Superior temporal gyrus (tissue), 1 donor: ENCODE data around the gene EPB41L3.

ENCODE experiments used
- DNase-seq: peaks from one replicate; pipeline ENCODE4 v3.0.0-alpha.2; 2016; ENCODE audit errors: extremely low spot score

The EPB41L3 gene

GRCh38 chr18:5452943-5453443 lies 90.8 kb downstream of the EPB41L3 start:
- no peak for DNase-seq

DNA sequence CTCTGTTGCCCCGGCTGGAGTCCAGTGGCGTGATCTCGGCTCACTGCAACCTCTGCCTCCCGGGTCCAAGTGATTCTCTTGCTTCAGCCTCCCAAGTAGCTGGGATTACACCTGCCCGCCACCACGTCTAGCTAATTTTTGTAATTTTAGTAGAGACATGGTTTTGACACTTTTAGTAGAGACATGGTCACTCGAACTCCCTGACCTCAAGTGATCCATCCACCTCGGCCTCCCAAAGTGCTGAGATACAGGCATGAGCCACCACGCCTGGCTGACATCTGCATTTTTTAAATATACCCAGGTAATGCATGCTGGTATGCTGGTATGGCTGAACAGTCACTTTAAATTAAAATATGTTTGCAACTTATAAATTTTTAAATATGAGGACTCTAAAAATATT lies 91.9 kb downstream of the EPB41L3 start:
- DNase-seq: no peak

DNA sequence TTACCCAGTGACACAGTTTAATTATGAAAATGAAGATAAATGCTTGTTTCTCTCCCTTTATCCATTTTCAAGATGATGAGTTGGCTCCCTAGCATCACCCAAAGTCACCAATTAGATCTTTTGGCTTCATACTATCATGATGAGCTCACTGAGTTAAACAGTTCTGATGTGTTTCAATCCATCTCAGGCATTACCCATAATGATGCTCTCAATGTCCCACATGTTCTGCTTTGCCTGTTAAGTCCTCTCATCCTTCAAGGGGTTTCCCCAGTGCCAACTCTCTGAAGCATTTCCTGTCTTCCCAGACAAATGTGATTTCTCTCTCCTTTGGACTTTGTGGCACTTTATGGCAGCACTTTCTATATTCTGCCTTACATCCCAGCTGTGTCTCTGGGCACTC lies 92.6 kb downstream of the EPB41L3 start:
- no peak for DNase-seq

GRCh38 chr18:5449858-5450509 lies 93.8 kb downstream of the EPB41L3 start:
- no peak for DNase-seq

DNA sequence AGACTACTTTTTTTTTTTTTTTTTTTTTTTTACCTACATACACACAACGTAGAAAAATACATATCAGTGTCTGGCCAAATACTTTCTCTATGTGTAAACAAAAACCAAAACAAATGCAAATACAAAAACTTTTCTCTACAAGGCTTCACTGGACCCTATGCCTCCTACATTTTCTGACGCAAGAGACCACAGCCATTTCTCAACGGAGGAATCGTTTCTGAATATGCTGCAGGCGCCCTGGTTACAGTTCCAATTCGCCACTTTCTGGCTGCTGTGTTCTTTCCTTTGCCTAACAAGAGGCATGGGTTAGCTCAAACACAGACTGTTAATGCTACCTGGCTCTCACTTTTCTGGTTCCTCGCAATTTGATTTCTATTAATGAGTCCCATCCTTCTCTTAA lies 96.4 kb downstream of the EPB41L3 start:
- no peak for DNase-seq

DNA sequence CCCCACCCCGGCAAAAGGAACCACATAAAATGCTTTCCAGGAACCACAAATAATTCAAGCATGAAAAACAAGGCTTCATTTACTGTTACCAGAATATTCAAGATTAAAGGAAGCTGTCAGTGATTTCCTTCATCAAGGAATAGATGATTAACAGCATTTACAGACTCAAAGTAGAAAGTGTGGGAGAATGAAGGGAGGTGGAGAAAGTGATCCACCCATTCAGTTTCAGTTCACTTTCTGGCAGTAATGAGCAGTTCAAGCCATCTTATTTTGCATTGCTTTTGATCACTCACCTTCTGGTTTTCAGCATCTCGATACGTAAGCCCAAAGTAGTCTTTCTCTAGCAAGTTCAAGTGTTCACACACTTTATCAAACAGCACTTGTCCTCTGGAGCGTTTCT lies 99.0 kb downstream of the EPB41L3 start:
- no peak for DNase-seq

- no peak for DNase-seq
Measured at GRCh38 chr18:5444269-5444668, 99.5 kb downstream of the EPB41L3 start.

- DNase-seq: no peak
Measured at GRCh38 chr18:5439986-5440696, 103.7 kb downstream of the EPB41L3 start.

GRCh38 chr18:5434425-5434824 lies 109.4 kb downstream of the EPB41L3 start:
- DNase-seq: no peak

GRCh38 chr18:5431836-5432575 lies 111.8 kb downstream of the EPB41L3 start:
- no peak for DNase-seq

DNA sequence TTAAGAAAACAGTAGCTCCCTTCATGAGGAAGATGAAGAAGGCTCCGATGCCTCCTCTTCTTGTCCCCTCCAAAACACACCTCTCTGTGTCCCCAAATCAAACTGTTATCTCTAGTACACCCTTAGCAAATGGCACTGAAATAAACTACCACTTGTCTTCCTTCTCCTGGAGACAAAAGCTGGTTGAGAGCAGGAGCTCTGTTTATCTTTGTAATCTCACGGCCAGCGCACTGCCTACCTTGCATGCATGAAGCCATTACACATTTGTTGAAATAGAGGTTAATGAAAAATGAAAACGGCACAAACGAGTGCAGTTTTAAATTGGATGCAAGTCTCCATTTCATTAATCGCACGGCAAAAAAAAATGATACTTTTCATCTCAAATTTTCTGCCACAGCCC lies 113.7 kb downstream of the EPB41L3 start:
- DNase-seq: no peak

DNA sequence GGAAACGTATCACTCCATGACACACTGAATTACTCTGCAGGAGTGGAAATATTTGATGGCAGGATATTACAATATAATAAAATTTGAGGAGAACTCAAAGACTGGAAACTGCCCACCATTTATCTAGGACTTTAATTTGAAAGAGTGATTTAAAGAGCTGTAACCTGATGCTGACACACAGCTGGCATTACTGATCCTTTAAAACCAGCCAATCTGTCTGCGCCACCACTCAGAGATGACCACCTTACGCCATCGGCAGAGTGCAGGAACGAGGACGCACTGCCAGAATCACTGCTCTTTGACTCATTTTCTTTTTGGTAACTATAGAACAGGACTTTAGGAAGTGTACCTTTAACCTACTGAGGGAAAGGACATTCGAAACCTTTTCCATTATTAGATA lies 114.1 kb downstream of the EPB41L3 start:
- DNase-seq: no peak

GRCh38 chr18:5425721-5426120 lies 118.1 kb downstream of the EPB41L3 start:
- no peak for DNase-seq

DNA sequence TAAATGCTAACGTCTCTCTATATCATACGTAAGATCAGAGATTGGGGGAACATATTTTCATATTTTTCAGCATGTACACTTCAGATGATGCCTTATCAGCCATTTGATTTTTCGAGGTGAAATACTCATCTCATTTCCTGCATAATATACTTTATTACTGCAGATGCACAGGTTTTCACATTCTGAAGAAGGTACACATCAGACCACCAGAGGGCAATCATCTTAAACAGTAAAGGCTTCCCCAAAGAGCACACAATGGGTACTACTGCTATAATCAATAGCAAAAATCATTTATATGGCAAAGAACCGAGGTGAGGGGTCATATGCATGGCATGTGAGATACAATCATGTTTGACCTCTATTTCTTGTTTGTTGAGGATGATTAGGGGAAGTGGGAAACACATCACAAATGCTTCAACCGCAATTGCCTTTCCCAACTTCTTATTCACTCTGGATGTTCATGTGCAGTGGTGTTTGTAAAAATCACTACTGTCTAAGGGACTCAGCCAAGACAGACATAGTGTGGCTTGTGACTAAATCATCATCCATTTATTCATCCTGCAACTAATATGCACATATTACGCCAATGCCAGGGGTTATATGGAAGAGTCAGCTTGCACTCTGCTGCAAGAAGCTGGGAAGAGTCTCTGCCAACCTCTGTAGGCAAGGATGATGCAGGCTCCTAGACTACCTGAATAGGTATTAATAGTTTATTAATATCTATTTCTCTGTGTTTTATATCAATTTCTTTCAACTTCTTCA lies 118.7 kb downstream of the EPB41L3 start:
- peak; percentile 81 for DNase-seq

DNA sequence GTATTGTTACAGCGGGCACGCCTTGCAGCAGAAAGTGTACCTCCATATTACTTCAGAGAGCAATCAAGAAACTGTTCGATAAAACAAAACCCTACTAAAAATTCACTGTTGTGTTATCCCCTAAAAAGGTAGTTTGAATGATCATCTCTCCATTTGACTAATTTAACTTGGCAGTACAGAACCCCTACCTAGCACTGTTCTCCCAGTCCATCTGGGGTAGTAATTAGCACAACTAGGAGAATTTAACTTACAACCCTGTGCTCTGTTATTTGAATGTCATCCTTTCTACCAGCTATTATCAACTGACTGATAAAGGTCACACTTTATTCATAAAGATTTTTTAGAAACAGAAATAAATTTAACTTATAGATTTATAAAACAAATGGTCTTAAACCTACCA lies 121.2 kb downstream of the EPB41L3 start:
- peak; percentile 22 for DNase-seq

DNA sequence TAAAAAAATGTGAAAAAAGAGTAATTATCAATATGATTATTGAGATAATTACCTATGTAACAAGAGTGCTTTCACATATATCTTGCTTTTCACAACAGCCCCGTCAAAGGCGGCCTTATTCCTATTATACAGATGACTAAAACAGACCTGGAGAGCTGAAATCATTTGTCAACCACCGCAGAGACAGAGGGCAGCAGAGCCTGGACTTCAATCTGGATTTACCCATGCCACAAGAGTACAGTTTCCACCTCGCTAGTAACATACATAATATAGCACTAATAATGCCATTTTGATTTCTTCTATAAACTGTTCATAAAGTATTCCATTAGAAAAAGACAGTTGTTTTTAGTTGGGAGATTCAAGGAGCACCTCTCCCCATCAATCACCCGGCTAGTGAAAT lies 121.8 kb downstream of the EPB41L3 start:
- peak; percentile 35 for DNase-seq

- DNase-seq: peak; percentile 70
Measured at GRCh38 chr18:5420906-5421305, 122.9 kb downstream of the EPB41L3 start.

DNA sequence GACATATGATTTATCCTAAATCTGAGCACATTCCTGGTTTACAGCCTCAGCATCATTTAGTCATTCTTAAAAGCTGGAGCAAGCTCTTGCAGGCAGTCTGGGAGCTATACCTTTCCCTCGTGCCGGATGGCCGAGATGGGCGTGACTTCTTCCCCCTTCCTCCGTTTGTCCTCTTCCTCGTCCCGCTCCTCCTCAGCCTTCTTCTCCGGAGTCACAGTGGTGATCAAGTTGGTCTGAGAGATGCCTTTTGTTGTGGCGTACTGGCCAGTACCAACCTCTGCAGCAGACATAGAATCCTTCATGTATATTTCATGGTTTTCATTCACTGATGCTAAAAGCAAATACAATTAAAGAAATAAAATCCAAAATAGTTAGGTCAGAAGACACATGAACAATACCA lies 124.2 kb downstream of the EPB41L3 start:
- peak; percentile 71 for DNase-seq

GRCh38 chr18:5419030-5419429 lies 124.8 kb downstream of the EPB41L3 start:
- peak; percentile 57 for DNase-seq

DNA sequence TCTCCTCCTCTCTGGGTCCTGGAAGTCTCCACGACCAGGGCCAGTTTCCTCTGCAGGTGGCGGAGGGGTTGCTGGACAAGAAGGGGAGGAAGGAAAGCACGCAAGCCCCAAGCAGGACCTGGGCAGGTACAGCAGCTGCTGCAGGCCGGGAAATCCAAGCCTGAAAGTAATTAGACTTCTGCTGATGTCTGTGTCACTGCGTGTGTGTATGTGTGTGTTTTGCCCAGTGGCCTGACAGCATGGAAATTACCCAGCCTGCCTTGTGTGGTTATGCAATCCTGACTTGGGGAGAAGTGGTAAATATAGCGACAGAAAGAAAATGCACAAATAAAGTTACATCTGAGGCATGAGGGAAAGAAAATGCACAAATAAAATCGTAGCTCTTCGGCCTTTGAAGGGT lies 126.5 kb downstream of the EPB41L3 start:
- peak; percentile 88 for DNase-seq

DNA sequence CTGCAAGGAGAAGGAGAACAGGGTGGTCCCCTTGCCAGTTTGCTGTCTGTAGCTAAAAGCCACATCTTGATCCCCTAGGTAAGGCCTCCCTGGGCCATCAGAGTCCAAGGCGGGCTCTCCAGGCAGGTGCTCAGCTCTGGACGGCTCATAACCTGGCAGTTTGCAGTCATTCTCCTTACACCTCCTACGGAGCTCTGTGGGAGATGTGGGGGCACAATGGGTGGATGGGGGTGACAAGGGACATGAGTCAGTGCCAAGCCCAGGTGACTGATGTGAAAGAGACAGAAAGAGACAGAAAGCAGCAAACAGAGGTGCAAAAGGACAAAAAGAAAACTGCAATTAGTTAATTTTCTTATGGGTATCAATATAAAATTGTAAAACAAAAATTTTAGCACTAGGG lies 127.7 kb downstream of the EPB41L3 start:
- DNase-seq: no peak

- no peak for DNase-seq
Measured at GRCh38 chr18:5415665-5416064, 128.1 kb downstream of the EPB41L3 start.
